HUES6 (cell line): Measurements from ENCODE around the gene USP6.
"Not testable (repeated sequence)": the region's sequence is repeated elsewhere in the genome, so short reads cannot be mapped to it uniquely, and the experiment has no call there.

ENCODE experiments used
- H3K27ac ChIP-seq: 2 replicates; pipeline ENCODE4 v1.7.0; 2013; ENCODE audit warnings: low read depth, mild to moderate bottlenecking, low read length, inconsistent platforms
- H3K27me3 ChIP-seq: 2 replicates; pipeline ENCODE4 v1.6.1; 2013; ENCODE audit warnings: low read length; ENCODE audit not compliant: control insufficient read depth, insufficient read depth
- H3K36me3 ChIP-seq: 2 replicates; pipeline ENCODE4 v1.6.1; 2013; ENCODE audit warnings: low read length; ENCODE audit not compliant: control insufficient read depth, insufficient read depth
- H3K4me1 ChIP-seq: 2 replicates; pipeline ENCODE4 v1.6.1; 2013; ENCODE audit warnings: low read length; ENCODE audit not compliant: control insufficient read depth, insufficient read depth
- H3K4me3 ChIP-seq: 2 replicates; pipeline ENCODE4 v1.5.1; 2013; ENCODE audit warnings: low read depth, low read length
- H3K9ac ChIP-seq: one replicate; pipeline ENCODE4 v1.6.1; 2013; ENCODE audit warnings: mild to moderate bottlenecking, low read length
- H3K9me3 ChIP-seq: 2 replicates; pipeline ENCODE4 v1.6.1; 2013; ENCODE audit warnings: low read depth, low read length; ENCODE audit not compliant: control insufficient read depth, insufficient read depth

Gene USP6

DNA sequence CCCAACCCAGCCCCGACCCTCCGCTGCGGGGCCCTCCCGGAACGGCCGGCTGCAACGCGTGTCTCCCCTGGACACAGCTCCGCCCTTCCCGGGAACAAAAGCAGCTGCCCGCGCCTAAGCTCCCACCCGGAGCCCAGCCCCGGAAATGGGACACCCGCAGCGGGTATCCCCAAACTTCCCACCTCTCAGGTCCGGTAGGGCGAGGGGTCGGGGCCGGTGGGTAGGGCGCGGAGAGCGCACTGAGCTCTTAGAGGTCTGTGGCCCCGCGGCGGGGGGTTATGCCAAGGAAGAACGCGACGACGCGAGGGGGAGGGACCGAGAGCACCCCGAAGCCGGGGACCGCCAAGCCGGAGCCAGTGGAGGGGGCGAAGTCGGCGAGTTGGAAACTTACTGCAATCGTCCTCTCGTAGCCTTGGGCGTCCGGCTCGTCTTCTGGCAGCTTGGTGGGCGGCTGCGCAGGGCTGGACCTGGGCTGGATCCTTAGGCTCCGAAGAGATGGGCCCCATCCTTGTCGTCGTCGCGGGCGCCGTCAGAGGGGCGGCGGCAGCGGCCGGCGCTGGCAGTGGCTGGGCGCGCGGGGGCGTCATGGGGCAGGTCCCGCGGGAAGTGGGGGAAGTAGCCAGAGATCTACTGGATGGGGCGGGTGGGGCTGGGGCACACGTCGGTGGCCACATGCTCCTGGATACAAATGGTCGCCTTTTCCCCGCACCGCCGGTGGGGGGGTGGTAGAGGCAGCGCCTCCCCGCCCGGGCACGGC lies 6.9 kb downstream of the USP6 start:
- peak overlapping the region; percentile 77 for H3K4me3 ChIP-seq

DNA sequence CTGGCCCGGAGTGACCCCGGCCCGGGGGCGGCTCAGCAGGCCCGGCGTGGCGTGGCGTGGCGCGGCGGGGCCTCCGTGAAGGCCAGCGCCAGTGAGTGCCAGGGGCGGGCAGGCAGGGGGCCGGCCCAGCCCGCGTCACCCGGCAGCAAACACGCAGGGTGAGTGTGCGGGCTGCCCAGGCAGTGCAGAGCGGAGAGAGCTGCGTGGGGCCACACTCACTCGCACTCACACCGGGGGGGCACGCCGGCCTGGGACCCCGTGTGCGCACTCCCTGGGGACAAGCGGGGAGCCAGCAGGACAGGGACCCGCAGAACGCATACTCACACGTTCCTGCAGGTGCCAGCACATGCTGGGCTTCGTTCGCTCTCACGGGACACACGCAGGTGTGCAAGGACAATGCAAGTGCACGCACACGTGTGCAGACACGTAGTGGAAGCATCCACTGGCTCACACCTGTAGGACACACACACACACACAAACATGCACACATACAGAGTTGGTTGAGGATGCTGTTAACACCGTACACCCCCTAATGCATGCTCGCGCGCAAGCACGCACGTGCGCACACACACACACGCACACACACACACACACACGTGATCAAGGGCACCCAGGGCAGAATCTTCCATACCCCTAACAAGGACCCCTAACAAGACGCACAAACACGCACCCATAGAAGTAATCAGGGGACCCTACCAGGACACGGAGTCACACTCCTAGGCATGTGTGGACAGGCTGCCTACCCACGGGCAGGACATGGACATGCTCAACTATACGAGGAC lies 7.7 kb downstream of the USP6 start:
- H3K9me3 ChIP-seq: no peaks in the 10 kb centered on the region
- H3K27me3 ChIP-seq: peaks cover 22% of the 10 kb centered on the region
- H3K9ac ChIP-seq: no peak overlapping the region
- peaks cover 7% of the 10 kb centered on the region; the same call in 1 of the 2 replicates for H3K36me3 ChIP-seq
- peak overlapping the region; percentile 36; the same call in 1 of the 2 replicates for H3K4me3 ChIP-seq
- H3K4me1 ChIP-seq: no peaks in the 10 kb centered on the region
- no peak overlapping the region for H3K27ac ChIP-seq

More for the DNA sequence above, 6.9 kb downstream of the USP6 start:
- peak overlapping the region; percentile 58 for H3K9ac ChIP-seq
- H3K27ac ChIP-seq: no peak overlapping the region
- H3K27me3 ChIP-seq: peaks cover 22% of the 10 kb centered on the region
- H3K4me1 ChIP-seq: no peaks in the 10 kb centered on the region
- H3K9me3 ChIP-seq: no peaks in the 10 kb centered on the region
- peaks cover 7% of the 10 kb centered on the region; the same call in 1 of the 2 replicates for H3K36me3 ChIP-seq

DNA sequence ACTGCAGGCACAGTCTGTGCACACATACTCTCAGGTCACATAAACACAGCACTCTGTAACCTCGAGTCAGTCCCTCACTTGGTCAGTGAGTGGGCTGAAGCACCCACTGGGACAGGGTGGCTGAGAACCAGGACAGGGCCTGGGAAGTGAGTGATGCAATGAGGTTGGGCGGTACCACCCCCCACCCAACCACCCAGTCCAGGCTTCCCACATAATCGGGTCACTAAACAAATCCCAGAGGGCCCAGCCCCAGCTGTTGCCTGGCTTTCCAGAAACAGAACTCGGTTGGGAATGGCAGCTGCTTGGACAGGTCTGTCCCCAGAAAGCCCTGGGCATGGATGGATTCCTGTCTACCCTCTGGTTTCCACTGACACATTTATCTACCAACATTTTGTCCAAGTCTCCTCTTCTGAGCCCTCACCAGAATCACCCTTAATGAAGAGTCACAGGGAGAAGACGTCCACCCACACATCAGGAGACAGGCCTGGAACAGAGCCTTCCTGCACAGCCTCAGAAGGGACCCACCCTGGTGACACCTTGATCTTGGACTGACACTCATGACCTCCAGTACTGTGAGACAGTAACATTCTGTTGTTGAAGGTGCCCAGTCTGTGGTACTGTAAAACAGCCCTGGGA lies 8.4 kb downstream of the USP6 start:
- H3K9me3 ChIP-seq, H3K4me3 ChIP-seq, H3K4me1 ChIP-seq, H3K27ac ChIP-seq, H3K36me3 ChIP-seq, H3K9ac ChIP-seq: not testable (repeated sequence)
- H3K27me3 ChIP-seq: peaks cover 22% of the 10 kb centered on the region

DNA sequence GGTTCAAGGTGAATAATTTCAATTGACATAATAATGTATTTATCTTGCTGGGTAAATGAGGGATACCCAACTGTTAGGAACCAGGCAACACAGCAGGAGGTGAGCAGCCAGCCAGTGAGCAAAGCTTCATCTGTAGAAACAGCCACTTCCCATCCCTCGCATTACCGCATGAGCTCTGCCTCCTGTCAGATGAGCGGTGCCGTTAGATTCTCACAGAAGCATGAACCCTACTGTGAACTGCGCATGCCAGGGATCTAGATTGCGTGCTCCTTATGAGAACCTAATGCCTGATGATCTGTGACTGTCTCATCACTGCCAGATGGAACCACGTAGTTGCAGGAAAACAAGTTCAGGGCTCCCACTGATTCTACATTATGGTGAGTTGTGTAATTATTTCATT lies 9.1 kb downstream of the USP6 start:
- not testable (repeated sequence) for H3K4me3 ChIP-seq

DNA sequence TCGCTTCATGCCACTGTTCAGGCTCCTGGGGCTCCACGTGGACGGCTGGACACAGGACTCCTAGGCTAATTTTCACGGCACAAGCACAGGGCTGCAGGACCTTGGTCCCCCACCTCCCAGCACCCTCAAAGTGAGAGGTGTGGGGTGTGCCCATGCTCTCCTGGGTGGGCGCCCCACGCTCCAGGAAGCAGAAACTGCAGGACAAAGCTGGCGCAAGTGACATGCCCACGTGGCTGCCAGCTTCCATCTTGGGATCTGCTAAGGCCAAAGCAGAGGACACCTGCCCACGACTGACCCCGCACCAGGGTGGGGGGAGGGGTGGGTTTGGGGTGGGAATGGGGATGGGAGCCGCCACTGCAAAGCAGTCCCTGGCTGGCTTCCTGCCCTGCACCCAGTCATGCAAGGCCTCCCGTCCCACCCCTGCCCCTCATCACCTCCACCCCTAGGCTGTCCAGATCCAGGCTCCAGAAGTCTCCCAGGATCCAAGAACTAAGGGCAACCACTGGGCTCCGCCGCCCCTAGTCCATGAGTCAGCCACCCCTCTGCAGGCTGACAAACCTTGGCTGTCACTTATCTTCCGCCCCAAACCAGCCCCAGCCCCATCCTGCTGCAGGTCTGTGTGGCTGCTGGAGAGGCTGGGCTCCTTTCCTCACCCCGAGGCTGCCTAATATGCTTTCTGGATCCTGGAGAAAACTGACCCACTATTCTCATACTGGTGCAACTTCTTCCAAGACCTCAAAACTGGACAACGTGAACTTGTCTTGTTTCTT lies 11.1 kb downstream of the USP6 start:
- no peaks in the 10 kb centered on the region for H3K9me3 ChIP-seq
- no peaks in the 10 kb centered on the region for H3K4me1 ChIP-seq
- H3K27me3 ChIP-seq: peaks cover 18% of the 10 kb centered on the region
- no peak overlapping the region for H3K4me3 ChIP-seq
- no peak overlapping the region for H3K27ac ChIP-seq
- H3K36me3 ChIP-seq: no peaks in the 10 kb centered on the region
- H3K9ac ChIP-seq: no peak overlapping the region

More for the DNA sequence above, 9.1 kb downstream of the USP6 start:
- not testable (repeated sequence) for H3K9ac ChIP-seq, H3K27ac ChIP-seq, H3K9me3 ChIP-seq, H3K4me1 ChIP-seq, H3K36me3 ChIP-seq
- peaks cover 22% of the 10 kb centered on the region for H3K27me3 ChIP-seq

DNA sequence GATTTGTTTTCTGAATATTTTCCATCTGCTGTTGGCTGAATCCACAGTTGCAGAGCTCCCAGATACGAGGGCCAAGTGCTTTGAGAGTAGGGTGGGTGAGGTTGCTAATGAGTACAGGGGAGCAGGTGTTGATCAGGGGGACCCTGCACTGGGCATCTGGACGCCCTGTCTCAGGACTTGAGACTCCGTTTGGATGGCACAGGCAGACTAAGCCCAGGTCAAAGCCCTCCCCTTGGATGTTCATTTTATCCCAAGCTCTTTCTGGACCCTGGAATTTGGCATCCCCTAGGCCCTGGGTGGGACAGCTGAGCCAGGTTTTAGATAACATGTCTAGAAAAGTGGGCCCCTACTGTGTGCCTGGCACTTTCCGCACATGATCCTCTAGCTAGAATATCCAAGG lies 12.1 kb downstream of the USP6 start:
- H3K27ac ChIP-seq: no peak overlapping the region
- H3K4me3 ChIP-seq: no peak overlapping the region
- no peaks in the 10 kb centered on the region for H3K4me1 ChIP-seq
- H3K36me3 ChIP-seq: no peaks in the 10 kb centered on the region
- H3K9ac ChIP-seq: no peak overlapping the region
- H3K27me3 ChIP-seq: peaks cover 8% of the 10 kb centered on the region
- H3K9me3 ChIP-seq: no peaks in the 10 kb centered on the region

DNA sequence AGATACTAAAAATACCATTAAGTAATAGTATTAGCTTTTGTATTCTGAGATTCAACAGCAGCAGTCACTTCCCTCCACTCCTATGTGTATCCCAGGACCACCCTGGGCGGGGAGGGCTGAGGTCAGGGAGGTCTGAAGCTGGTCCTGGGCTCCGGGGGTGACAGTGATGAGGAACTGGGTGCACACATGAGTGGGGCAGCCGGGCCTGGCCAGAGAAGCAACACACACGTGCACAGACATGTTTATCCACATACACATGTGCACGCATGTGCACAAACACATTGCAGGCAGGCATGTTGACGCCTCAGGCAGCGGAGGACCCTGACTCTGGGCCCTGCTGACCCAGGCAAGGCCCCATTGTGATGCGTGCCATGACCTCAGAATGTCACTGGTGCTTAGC lies 12.6 kb downstream of the USP6 start:
- not testable (repeated sequence) for H3K27ac ChIP-seq, H3K36me3 ChIP-seq, H3K4me3 ChIP-seq, H3K9me3 ChIP-seq, H3K4me1 ChIP-seq, H3K27me3 ChIP-seq, H3K9ac ChIP-seq

DNA sequence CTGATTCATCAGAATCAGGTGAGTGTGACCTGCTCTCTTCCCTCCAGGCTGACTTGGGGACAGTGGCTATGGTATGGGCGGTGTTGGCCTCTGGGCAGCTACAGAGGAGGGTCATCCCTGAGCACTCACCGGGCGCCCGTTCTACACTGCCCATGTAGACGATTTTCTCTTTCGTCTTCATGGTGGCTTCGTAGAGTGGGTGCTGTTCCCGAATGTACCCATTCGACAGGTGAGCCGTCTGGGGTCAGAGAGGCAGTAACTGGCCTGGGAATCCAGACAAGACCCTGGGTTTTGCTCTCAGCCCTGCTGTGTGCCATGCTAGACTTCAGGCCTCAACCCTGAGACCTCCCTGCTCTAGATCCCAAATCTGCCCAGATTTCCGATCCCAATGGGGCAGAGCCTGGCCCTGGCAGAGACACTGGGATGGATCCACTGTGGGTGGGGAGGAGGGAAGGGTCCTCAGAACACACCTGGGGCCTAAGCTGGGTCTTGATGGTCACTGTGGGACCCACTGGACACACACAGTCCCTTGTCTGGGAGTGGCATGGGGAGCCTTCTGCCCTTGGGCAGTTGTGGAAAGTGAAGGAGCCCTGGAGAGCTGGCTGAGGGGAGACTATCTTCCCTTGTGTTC lies 13.2 kb downstream of the USP6 start:
- H3K36me3 ChIP-seq: no peaks in the 10 kb centered on the region
- H3K4me3 ChIP-seq: no peak overlapping the region
- no peak overlapping the region for H3K9ac ChIP-seq
- no peaks in the 10 kb centered on the region for H3K9me3 ChIP-seq
- H3K27me3 ChIP-seq: peaks cover under 1% of the 10 kb centered on the region; the same call in 1 of the 2 replicates
- no peaks in the 10 kb centered on the region for H3K4me1 ChIP-seq
- H3K27ac ChIP-seq: no peak overlapping the region

DNA sequence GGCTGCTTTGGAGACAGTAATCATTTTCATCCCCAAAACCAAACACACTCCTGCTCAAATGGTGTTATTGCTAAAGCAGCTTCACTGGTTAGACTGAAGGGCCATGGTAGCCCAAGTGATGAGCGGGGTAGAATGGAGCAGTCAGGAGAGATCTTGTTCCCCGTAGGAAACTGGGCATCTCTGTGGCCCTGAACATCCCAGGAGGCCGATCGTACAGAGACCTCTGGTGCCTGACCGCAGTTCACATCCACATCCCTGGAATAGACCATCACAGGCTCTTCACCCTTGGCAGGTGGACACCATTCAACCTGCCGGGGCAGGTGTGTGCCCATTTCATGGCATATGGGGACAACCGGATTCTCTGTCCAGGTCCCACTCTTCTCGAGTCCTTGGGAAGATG lies 13.9 kb downstream of the USP6 start:
- not testable (repeated sequence) for H3K9me3 ChIP-seq, H3K27ac ChIP-seq, H3K27me3 ChIP-seq, H3K4me3 ChIP-seq, H3K4me1 ChIP-seq, H3K36me3 ChIP-seq, H3K9ac ChIP-seq

DNA sequence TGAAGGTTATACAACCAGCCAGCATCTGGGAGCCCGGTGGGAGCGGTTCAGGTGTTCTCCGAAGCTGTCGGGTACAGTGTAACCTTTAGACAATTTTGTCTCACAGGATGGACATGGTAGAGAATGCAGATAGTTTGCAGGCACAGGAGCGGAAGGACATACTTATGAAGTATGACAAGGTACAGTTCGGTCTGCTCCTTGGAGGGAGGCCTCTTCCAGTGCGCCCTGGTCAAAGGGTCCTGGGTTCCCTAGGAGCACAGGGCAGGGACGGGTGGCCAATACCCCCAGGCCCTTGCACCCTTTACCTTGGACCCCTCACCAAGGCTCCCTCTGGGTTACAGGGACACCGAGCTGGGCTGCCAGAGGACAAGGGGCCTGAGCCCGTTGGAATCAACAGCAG lies 14.4 kb downstream of the USP6 start:
- H3K4me3 ChIP-seq, H3K4me1 ChIP-seq, H3K27me3 ChIP-seq, H3K9ac ChIP-seq, H3K9me3 ChIP-seq, H3K36me3 ChIP-seq, H3K27ac ChIP-seq: not testable (repeated sequence)
